Measurements from ENCODE around the gene KANSL1.

Gene KANSL1

GRCh38 chr17:46063241-46063640 lies 130.0 kb downstream of the KANSL1 start:
- DNase-seq = no peak

DNA sequence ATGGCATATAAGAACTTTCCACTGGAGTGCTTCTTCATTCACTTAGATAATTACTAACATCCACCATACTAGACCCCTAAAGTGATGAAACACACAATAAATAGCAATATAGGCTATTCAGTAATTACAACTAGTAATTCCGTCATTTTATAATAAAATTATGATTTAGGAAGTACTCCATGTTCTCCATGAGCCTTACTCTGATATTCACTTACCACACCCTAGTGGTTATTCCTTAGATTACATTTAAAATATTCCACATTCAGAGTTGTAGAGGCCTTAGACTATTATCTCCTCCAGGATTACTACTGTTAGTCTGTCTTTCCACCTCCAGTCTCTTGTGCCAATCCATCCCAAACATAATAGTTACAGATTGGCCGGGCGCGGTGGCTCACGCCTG lies 131.8 kb downstream of the KANSL1 start:
- DNase-seq = peak; percentile 39

- DNase-seq = no peak
Measured at GRCh38 chr17:46060461-46060860, 132.8 kb downstream of the KANSL1 start.

- DNase-seq = no peak
Measured at GRCh38 chr17:46059486-46059885, 133.7 kb downstream of the KANSL1 start.

- no peak for DNase-seq
Measured at GRCh38 chr17:46057366-46057765, 135.9 kb downstream of the KANSL1 start.

DNA sequence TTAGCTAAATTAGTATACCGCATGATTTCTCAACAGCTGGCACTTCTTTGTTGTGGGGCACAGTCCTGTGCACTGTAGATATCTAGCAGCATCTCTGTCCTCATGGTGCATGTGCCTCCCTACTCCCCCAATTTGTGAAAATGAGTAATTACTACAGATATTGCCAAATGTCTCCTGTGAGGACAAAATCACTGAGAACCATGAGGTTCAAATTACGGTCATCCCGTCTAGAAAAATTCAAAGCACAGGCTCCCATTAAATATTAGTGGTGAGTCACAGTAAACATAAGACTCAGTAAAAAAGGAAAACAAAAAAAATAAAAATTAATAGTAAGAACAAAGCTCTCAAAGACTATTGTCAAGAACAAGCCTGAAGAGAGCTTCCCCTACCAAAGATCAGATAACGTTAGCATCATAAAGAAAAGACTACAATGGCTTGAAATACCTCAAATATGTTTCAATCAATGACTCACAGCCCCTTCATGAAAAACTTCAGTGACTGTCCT lies 136.4 kb downstream of the KANSL1 start:
- DNase-seq = no peak

GRCh38 chr17:46053911-46054534 lies 139.2 kb downstream of the KANSL1 start:
- no peak for DNase-seq

DNA sequence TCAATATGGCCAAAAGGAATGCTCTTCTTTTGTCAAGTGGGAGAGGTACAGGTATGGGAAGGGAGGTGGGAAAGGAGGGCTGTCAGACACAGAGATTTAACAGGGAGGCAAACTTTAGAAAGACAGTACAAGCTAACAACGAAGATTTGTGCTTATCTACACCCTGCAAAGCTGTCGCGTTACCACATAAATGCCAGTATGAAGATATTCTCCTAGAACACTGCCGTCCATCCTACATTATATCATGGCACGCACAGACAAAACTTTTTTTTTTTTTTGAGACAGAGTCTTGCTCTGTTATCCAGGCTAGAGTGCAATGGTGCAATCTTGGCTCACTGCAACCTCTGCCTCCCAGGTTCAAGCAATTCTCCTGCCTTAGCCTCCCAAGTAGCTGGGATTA lies 143.6 kb downstream of the KANSL1 start:
- no peak for DNase-seq

DNA sequence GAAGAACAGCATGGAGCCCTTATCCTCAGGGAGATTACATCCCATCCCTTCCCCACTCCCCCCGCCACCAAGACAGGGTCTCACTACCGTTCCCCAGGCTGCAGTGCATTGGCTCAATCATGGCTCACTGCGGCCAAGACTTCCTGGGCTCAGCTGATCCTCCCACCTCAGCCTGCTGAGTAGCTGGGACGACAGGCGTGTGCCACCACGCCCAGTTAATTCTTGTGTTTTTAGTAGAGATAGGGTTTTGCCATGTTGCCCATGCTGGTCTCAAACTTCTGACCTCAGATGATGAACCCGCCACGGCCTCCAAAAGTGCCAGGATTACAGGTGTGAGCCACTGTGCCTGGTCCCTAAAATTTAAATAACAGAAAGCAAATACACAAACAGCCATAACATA lies 145.4 kb downstream of the KANSL1 start:
- no peak for DNase-seq

- no peak for DNase-seq
Measured at GRCh38 chr17:46047398-46047797, 145.8 kb downstream of the KANSL1 start.

DNA sequence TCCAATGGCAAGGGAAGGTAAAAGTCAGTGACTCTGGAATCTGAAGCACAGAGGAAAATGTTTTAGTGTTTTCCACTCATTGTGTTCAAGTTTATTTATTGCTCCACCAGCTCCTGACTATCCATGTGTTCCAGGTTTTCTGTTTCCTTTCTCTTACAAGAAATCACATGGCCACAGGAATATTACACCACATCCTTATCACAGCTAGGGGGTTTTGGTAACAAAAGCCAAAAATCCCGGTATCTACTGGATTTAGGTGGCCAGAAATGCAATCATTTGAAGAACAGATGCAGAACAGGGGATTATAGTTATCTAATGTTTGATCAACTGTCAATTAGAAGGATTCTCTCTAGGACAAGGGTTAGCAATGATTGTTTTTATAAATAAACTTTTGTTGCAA lies 146.3 kb downstream of the KANSL1 start:
- no peak for DNase-seq

GRCh38 chr17:46045639-46046038 lies 147.6 kb downstream of the KANSL1 start:
- DNase-seq = no peak

DNA sequence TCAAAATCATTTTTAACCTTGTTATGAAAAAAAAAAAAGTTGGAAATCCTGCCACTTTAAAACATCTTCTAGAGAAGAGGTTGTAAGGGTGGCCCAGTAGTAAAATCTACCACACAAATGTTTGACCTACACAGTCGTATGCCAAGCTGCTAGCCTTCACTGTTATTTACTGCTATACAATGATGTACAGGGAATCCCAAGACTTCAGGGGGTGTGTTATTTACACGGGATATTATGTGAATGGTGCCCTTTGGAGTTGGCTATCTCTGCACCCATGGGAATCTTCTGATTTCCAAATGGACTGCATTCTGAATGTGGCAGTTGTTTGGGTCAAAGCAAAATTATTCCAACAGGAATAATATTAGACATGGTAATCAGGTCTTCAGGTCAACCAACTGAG lies 148.2 kb downstream of the KANSL1 start:
- DNase-seq = no peak

- peak; percentile 96 for DNase-seq
Measured at GRCh38 chr17:46044286-46044928, 148.8 kb downstream of the KANSL1 start.

- DNase-seq = no peak
Measured at GRCh38 chr17:46043606-46044005, 149.6 kb downstream of the KANSL1 start.

GRCh38 chr17:46042925-46043324 lies 150.3 kb downstream of the KANSL1 start:
- no peak for DNase-seq

DNA sequence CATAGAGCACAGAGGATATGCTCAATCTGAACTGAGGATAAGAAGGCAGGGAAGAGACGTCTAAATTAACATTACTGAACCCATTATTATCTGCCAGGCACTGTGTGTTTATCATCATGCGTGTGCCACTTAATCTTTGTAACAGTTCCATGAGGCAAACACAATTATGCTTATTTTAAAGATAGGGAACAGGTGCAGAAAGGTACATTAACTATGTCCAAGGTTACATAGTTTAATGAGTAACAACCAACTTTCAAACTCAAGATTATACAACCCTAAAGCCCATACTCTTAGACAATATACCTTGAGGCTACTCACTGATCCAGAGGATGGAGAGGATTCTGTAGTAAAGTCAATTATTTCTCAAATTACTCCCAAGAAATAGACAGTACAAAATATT lies 151.0 kb downstream of the KANSL1 start:
- DNase-seq = no peak

DNA sequence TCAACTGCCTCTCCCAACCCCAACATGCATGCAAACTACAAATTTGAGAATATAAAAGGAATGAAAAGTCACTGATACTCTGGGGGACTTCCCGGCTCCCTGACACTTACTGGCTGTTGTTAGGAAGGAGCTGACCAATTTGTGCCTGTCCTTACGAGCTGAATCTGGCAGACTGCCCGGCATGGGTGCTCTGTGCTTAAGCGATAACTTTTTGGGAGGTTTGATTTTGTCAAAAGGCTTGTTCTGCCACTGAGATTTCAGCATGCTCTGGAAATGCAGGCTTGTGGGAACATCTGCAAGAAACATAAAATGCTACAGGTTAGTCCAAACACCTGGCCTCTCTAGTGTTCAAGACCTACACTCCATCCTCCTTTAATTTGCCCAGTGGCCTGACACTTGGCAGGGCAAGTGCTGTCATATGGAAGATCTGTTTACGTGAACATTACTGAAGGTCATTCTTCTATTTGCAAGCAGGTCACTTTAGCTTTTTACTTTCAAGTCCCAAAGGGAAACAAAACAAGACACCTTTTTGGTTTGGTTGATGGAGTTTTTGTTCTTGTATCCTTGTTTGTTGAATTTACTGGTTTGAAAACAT lies 153.5 kb downstream of the KANSL1 start:
- no peak for DNase-seq

- DNase-seq = no peak
Measured at GRCh38 chr17:46038937-46039336, 154.3 kb downstream of the KANSL1 start.

GRCh38 chr17:46038414-46038813 lies 154.8 kb downstream of the KANSL1 start:
- DNase-seq = no peak

- DNase-seq = no peak
Measured at GRCh38 chr17:46037722-46038255, 155.4 kb downstream of the KANSL1 start.

GRCh38 chr17:46036491-46036890 lies 156.7 kb downstream of the KANSL1 start:
- DNase-seq = no peak

DNA sequence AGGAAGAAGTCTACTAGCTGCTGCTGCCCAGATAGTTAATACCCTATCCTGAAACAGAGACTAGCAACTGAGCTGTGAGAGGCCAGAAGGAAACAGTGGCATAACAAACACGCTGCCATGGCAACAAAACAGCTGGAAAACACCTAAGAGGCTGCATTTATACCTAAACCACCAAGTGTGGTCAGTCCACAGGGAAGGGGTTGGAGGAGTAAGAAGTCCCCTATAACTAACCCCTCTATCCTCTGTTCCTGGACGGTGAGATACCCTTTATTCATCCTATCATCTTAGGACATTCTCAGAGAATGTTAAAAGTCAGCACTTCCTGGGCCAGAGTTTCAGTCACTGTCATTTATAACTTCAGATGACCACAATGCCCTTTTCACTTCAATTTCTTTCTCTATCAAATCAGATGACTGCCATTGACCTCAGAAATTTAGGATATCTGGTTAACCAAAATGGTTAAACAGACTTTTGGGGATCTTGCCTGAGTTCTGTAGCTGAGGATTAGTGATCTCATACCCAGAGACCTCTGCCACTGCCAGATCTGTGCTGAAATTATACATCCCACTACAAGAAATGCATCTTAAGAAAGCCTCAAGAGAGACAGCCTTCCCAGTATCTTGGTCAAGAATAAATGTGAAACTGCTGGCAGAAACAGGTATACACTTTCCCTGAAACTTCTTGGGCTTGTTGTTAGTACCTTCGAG lies 158.0 kb downstream of the KANSL1 start:
- no peak for DNase-seq

- DNase-seq = no peak
Measured at GRCh38 chr17:46033392-46033791, 159.8 kb downstream of the KANSL1 start.
